GM11168 (cell line): ENCODE measurements around the gene ALDH3A2.

Source experiments
- in situ Hi-C: fragments of 300-500 bp; cut with MboI; formaldehyde crosslinking; loops from one replicate; pipeline ENCODE4 v1.12.0; 2022; ENCODE audit warnings: low sequenced_read_pairs; ENCODE audit not compliant: unreplicated experiment

Gene ALDH3A2

GRCh38 chr17:19648475-19649273 is at the start of gene ALDH3A2:
ALDH3A2 (plus strand) TSS chr17:19648751; CDS start chr17:19648972, 221 bp downstream.
- in situ Hi-C loops = loop anchor here (5.0 kb wide), 2 partner anchors 114 to 141 kb away; no protein-coding TSS in a partner anchor

GRCh38 chr17:19610311-19610710 is 38.2 kb upstream of the ALDH3A2 start:
- in situ Hi-C loops = no loop called here

DNA sequence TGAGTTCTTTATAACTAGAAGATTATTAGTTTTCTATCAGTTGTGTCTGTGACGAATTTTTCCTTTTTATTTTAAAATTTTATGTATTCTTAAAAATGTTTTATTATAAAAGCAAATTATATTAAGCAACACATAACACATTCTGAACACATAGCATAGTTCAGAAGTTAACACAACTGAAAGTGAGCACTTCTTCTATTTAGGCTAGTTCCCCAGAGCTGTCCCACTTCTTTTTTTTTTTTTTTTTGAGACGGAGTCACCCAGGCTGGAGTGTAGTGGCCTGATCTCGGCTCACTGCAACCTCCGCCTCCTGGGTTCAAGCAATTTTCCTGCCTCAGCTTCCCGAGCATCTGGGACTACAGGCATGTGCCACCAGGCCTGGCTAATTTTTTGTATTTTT is 37.7 kb upstream of the ALDH3A2 start:
- in situ Hi-C loops = no loop called here

DNA sequence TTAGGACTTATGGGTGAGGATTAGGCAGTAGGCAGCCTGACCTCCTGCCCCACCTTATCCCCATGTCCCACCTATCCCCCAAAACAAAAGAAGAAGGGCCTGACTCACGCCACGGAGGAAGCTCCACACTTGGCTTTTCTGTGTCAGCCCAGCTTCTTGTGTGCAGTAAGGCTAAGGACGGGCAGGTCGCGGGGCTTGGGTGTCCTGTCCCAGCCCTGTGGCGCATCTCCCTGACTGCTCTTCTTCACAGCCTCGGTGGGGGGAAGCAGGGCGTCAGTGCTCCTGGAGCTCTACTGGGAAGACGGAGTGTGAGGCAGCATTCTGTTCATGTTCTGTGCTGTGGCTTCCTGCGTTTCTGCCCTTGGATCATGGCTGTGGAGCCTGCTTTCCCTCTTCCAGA is 34.6 kb upstream of the ALDH3A2 start:
- in situ Hi-C loops = no loop called here

DNA sequence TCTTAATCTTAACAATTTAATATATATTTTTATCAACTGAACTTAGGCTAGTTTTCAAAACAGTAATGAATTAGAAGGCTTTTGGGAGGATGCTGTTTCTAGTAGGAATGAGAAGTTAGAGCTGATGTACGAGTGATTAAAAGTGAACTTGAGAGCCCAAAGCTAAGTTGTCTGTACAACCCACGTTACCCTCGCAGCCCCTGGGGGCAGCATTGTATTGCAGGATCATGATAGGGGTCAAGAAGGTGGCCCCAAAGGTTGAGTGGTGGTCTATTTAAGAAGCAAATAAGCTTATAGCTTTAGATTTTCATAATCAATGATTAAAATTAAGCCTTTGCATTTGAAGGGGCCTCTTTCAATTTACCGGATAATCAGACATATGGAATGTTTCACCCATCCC is 33.7 kb upstream of the ALDH3A2 start:
- in situ Hi-C loops = no loop called here

DNA sequence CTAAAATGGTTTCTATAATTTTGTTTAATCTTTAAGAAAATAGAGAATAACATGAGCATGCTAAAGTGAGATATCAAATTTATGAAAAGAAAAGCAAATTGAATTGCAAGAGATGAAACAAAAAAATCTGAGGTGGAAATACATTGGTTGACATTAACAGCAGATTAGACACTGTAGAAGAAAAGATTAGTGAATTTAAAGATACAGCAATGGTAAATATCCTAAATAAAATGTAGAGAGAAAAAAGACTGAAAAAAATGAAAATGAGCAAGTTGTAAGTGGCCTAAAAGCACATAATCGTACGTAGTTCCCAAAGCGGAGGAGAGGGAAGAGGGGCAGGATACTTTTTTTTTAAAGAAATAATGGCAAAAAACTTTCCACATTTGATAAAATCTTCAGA is 30.5 kb upstream of the ALDH3A2 start:
- in situ Hi-C loops = no loop called here

GRCh38 chr17:19619705-19620325 is 28.7 kb upstream of the ALDH3A2 start:
- in situ Hi-C loops = no loop called here

DNA sequence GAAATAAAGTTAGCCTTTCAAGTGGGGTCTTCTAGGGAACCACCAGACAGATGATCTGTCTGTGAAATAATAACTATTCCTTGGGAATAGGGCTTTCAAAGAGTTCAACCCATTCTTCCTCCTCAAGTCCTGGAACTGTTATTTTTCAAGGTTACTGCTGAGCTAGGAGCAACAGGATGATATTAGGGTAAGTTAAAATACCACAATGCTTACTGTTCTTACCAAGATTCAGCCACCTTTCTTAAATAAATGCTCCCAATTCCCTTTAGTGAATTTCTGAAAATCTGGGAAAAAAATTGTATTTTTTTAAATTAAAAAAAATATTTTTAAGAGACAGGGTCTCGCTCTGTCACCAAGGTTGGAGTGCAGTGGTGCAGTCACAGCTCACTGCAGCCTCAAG is 26.9 kb upstream of the ALDH3A2 start:
- in situ Hi-C loops = no loop called here

DNA sequence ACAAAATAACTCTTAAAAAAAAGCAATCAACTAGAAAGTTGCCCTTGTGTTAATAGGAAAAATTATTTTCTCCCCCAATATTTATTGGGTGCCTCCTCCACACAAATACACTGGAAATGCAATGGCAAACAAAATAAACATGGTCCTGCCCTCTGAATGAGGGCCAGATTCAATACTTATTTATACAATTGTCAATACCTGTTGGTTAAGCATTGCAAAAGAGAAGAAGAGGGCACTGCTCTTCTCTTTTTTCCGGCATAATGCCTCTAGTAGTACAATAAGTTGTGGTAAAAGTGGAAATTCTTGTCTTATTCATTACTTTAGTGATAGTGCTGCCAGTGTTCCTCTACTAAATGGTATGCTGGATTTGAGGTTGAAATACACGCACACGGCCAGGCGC is 22.5 kb upstream of the ALDH3A2 start:
- in situ Hi-C loops = no loop called here

DNA sequence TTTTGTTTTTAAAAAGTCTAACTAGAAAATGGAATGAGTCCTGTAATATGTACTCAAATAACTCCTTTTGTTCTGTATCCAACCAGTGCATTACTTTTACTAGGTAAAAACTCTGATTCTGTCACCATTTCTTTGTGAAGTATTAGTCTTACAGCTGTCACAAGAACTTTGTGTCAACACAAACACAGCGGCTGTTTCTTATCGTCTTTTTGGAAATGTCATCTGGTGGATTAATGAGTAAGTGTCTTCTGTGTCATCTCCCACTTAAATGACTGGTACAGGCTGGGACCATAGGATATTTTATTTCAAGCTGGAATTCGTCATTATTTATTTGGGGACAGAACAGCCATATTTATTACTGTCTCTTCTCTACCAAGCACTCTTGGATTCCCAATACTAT is 19.1 kb upstream of the ALDH3A2 start:
- in situ Hi-C loops = no loop called here

DNA sequence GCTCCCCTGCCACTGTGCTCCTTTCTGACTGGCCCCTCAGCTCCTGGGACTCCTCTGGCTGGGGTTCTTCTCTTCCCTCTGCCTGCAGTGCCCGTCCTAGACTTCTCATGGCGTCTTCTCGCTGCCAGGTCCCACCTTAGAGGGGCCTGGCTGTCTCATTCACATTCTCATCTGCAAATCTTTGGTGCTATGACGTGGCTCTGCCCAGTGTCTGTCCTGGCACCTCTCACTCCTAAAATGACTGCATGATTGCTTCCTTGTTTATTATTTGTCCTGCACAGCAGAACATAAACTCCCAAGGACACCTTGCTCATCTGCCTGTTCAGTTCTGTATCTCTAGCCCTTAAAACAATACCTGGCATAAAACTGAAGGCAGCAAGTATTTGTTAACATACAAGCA is 18.5 kb upstream of the ALDH3A2 start:
- in situ Hi-C loops = no loop called here

DNA sequence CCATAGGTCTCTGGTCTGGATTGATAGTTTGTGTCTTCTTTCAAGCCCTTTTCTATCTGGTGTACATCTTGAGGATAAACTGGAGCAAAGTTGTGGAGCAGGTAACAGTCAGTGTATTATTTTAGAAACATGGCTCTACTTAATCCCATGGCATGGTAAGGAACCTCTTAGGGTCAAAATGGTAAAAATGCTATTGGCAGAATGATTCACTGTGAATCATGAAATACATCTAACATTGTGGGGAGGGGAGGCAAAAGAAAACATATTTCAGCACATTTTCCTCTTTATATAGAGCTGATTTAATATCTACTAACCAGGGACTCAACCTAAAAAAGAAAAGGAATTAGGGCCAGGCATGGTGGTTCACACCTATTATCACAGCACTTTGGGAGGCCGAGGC is 17.9 kb upstream of the ALDH3A2 start:
- in situ Hi-C loops = no loop called here

GRCh38 chr17:19631905-19632304 is 16.6 kb upstream of the ALDH3A2 start:
- in situ Hi-C loops = no loop called here

DNA sequence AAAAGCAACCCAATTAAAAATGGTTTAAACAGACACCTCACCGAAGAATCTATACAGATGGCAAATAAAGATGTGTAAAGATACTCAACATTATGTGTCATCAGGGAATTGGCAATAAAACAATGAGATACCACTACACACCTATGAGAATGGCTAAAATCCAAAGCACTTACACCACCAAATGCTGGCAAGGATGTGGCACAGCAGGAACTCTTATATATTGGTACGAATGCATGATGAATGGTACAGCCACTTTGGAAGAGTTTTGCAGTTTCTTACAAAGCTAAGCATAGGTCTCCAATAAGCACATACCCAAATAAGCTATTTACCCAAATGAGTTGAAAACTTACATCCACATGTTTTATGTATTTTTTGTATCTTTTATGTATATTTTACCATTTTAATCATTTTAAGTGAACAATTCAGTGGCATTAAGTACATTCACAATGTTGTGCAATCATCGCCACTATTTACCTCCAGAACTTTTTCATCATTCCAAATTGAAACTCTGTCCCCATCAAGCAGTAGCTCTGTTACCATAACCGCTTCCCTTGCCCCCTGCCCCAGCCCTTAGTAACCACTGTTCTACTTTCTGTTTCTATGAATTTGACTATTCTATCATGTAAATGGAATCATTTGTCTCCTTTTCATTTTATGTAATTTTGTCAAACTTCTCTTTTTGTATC is 6.7 kb upstream of the ALDH3A2 start:
- in situ Hi-C loops = no loop called here

DNA sequence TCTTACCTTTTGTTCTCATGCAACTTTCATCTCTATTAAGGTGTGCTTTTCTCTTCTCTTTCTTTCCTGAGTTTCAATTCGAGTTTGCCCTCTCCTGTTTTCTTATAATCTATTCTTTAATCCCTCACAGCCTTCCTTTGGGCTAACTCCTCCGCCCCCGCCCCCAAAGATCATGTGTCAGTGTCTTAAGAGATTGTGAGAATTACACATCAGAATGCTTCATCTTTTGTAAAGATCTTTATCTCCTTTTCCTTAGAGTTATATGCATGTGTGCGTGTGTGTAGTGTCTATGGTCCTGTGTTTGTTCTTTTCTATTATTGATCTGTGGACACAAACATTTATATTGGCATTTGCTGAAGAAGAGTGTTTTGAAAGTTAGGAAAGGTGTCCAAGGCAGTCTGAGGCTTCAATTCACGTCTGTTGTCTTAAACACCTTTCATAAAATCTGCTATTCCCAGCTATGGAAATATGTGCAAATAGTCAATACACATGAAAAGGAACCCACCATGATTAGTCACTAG is 6.1 kb upstream of the ALDH3A2 start:
- in situ Hi-C loops = no loop called here

GRCh38 chr17:19644493-19645210 is 3.9 kb upstream of the ALDH3A2 start:
- in situ Hi-C loops = loop anchor here (5.0 kb wide), 2 partner anchors 118 to 137 kb away; no protein-coding TSS in a partner anchor

DNA sequence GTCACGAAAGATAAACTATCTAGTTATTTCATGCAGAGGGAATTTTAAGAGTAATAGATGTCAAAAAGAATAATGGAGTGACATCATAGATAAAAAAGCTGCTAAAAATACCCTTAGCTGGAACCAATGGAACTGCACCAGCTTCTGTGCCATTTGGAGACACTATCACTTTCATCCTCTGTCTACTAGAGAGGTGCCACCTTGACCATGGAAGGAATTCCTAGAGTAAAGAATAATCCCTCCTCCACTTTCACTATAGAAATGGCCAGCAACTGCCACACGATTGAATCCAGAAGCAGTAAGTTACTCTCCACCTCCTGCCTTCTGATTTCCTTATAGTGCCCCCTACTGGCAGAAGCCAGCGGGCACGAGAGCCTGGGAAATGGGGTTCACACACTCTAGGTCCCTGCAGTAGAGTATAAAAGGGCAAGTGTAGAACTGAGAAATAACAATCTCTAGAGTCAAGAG is 2.8 kb upstream of the ALDH3A2 start:
- in situ Hi-C loops = loop anchor here (5.0 kb wide), 2 partner anchors 117 to 138 kb away; no protein-coding TSS in a partner anchor

DNA sequence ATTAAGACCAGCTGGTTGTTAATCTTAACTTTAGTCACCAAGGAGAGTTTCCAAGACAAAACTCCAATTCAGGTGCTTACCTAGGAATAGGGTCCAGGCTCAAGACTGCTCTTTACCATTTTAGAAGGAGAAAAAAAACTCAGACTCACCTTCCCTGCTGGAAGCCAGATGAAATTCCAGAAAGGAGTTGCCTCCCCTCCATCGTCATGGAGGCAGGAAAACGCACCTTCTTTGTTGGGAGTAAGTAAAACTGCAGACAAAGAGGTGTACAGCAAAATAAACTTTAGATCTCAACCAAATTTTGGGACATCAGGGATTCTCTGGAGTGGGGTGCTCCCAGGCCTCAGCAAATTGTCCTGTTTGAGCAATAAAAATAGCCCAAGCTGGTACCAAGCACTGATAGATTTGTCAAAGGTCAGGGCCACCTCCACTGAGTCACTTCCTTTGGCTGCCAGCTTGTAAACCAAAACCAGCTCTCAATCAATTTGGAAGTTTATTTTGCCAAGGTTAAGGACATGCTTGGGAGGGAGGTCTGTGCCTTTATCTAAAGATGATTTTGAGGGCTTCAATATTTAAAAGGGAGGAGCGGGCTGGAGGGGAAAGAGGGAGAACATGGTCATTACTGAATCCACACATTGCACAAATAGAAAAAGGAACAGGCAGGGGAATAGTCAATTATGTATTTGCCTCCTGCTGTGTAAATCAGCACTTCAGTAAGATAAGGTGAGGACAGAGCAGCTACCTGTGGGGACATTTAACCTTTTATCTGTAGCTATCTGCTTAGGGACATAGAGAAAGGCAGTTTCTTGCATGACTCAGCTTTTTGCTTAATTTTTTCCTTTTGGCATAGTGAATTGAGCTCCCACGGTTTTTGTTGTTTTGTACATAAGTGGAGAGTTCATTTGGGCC is 1.5 kb upstream of the ALDH3A2 start:
- in situ Hi-C loops = loop anchor here (5.0 kb wide), 2 partner anchors 115 to 140 kb away; no protein-coding TSS in a partner anchor
